K562 (cell line): ENCODE data around the gene CDK14. TPM values are rescaled to one million over a fixed set of nuclear protein-coding genes. Genes with fewer than 3 reads are reported as not detected.

Experiments
- ATAC-seq: fragments of 200-7000 bp; cut with Tn5 transposase; 3 replicates; pipeline ENCODE4 v1.9.1; 2020; ENCODE audit warnings: moderate library complexity
- BruUV-seq: library from RNA; stranded (reverse); fragments of 400-500 nt; replicated peaks from 2 replicates; lab custom pipeline; 2021; lab: Mats Ljungman, UMichigan
- CTCF ChIA-PET: fragments of 300-600 bp; formaldehyde crosslinking; extraction: SDS; loops from one replicate; lab custom pipeline; 2021; ENCODE audit warnings: low intra/inter-chr PET ratio; lab: Yijun Ruan, JAX
- POLR2A ChIA-PET: fragments of 300-600, 350-650 bp; sonication (Branson Sonifier 250); formaldehyde crosslinking; extraction: SDS; loops from one replicate; lab custom pipeline; 2021; ENCODE audit warnings: antibody characterized with exemption, inconsistent platforms; lab: Yijun Ruan, JAX
- DNase-seq, 4 experiments: peaks; one replicate each; pipeline versions ENCODE4 v3.0.0 to v3.0.0-alpha.2; 2011 to 2018; ENCODE audit warnings: low spot score in 3 of 4, mixed read lengths in 3 of 4; ENCODE audit errors: extremely low read depth in 1 of 4
- FAIRE-seq: peaks from 2 replicates; lab custom pipeline; 2011; peaks lifted over from hg19 to GRCh38; lab: Jason Lieb, UNC
- H2AFZ ChIP-seq: 2 replicates; pipeline ENCODE4 v1.6.0; 2011; ENCODE audit warnings: low read depth, low read length, control low read depth, inconsistent platforms
- H3K27ac ChIP-seq: fragments of 200-600 bp; 3 replicates; pipeline ENCODE4 v1.8.0; 2011; ENCODE audit warnings: low read depth, mild to moderate bottlenecking, control low read depth, inconsistent platforms, low read length, moderate library complexity, mixed read lengths; ENCODE audit errors: extremely low read depth
- H3K27me3 ChIP-seq, 2 experiments: fragments of 300-600 bp in 1 of 2; 2 replicates in 1 of 2; 3 replicates in 1 of 2; pipeline versions ENCODE4 v1.6.0 to v1.8.0; 2011; ENCODE audit warnings: inconsistent platforms in 2 of 2, low read length in 2 of 2, mild to moderate bottlenecking in 1 of 2, mixed read lengths in 1 of 2, moderate library complexity in 1 of 2; ENCODE audit not compliant: control insufficient read depth in 2 of 2, insufficient read depth in 2 of 2
- H3K36me3 ChIP-seq: fragments of 300-600 bp; 3 replicates; pipeline ENCODE4 v1.8.0; 2011; ENCODE audit warnings: mild to moderate bottlenecking, low read length, inconsistent platforms; ENCODE audit not compliant: control insufficient read depth, insufficient read depth
- H3K4me1 ChIP-seq, 2 experiments: fragments of 200-600 bp in 1 of 2; replicated peaks in 1 of 2; 2 replicates in 1 of 2; 3 replicates in 1 of 2; pipeline versions ENCODE4 v1.5.1 to v1.8.0; 2011; ENCODE audit warnings: inconsistent platforms in 2 of 2, low read length in 2 of 2, mild to moderate bottlenecking in 1 of 2, mixed read lengths in 1 of 2, moderate library complexity in 1 of 2; ENCODE audit not compliant: control insufficient read depth in 2 of 2, insufficient read depth in 2 of 2
- H3K4me2 ChIP-seq: 2 replicates; pipeline ENCODE4 v1.6.1; 2011; ENCODE audit warnings: low read length, control low read depth, inconsistent platforms, mixed read lengths; ENCODE audit not compliant: insufficient read depth
- H3K4me3 ChIP-seq: fragments of 200-600 bp; sonication (generic), shearing (Covaris generic); 2 replicates; pipeline ENCODE4 v1.5.1; 2016; ENCODE audit warnings: control low read depth, inconsistent platforms
- H3K79me2 ChIP-seq: fragments of 200-600 bp; 3 replicates; pipeline ENCODE4 v1.8.0; 2011; ENCODE audit warnings: low read length, inconsistent platforms; ENCODE audit not compliant: control insufficient read depth, insufficient read depth
- H3K9ac ChIP-seq, 2 experiments: 2 replicates each; pipeline versions ENCODE4 v1.6.0 to v1.6.1; 2011; ENCODE audit warnings: low read depth in 2 of 2, low read length in 2 of 2, control low read depth in 1 of 2, inconsistent platforms in 1 of 2, mild to moderate bottlenecking in 1 of 2, mixed read lengths in 1 of 2; ENCODE audit not compliant: insufficient read depth in 1 of 2
- H3K9me1 ChIP-seq: one replicate; pipeline ENCODE4 v1.6.0; 2011; ENCODE audit warnings: inconsistent platforms, mild to moderate bottlenecking, low read length, moderate library complexity; ENCODE audit not compliant: control insufficient read depth, insufficient read depth
- H3K9me3 ChIP-seq: replicated peaks from 2 replicates; pipeline ENCODE4 v1.5.1; 2011; ENCODE audit warnings: low read depth, low read length, inconsistent platforms; ENCODE audit not compliant: control insufficient read depth, insufficient read depth
- H4K20me1 ChIP-seq: replicated peaks from 2 replicates; pipeline ENCODE4 v1.6.1; 2011; ENCODE audit warnings: low read length, inconsistent platforms, mixed read lengths; ENCODE audit not compliant: control insufficient read depth, insufficient read depth
- C11orf30 ChIP-seq: fragments of 450-650 bp; IDR thresholded peaks from 2 replicates; pipeline ENCODE4 v1.6.1; 2016; ENCODE audit warnings: low read depth, mild to moderate bottlenecking
- CEBPG ChIP-seq, 3 experiments: fragments of 200-800 bp in 1 of 3; sonication (Bioruptor generic) in 1 of 3; sonication (generic) in 1 of 3; formaldehyde crosslinking in 1 of 3; IDR thresholded peaks in 2 of 3; conservative IDR thresholded peaks in 1 of 3; 2 replicates each; pipeline versions ENCODE4 v1.6.1 to v1.8.0; 2016 to 2022; ENCODE audit warnings: missing compliant biosample characterization in 2 of 3, missing genetic modification characterization in 2 of 3, mild to moderate bottlenecking in 1 of 3, missing genetic modification reagents in 1 of 3
- CGGBP1 ChIP-seq: fragments of 250-450 bp; sonication (Bioruptor Pico); IDR thresholded peaks from 2 replicates; pipeline ENCODE4 v1.9.0; 2021; ENCODE audit warnings: mild to moderate bottlenecking
- FOSL1 ChIP-seq: fragments of 200-800 bp; sonication (Bioruptor generic); conservative IDR thresholded peaks from 2 replicates; pipeline ENCODE4 v1.6.1; 2016; ENCODE audit warnings: missing genetic modification characterization, missing compliant biosample characterization
- HNRNPUL1 ChIP-seq: fragments of 200-400 bp; formaldehyde crosslinking; IDR thresholded peaks from 2 replicates; pipeline ENCODE4 v1.6.1; 2017; ENCODE audit warnings: low read length
- KLF13 ChIP-seq: fragments of 450-650 bp; IDR thresholded peaks from 2 replicates; pipeline ENCODE4 v1.6.1; 2016; ENCODE audit warnings: missing genetic modification characterization, low read depth, mild to moderate bottlenecking, missing compliant biosample characterization, moderate library complexity, borderline replicate concordance
- SMAD3 ChIP-seq: fragments of 450-650 bp; formaldehyde crosslinking; conservative IDR thresholded peaks from 2 replicates; pipeline ENCODE4 v1.4.0; 2020; ENCODE audit warnings: mild to moderate bottlenecking
- SREBF2 ChIP-seq: sonication (generic); formaldehyde crosslinking; IDR thresholded peaks from 2 replicates; pipeline ENCODE4 v1.4.0; 2020; ENCODE audit warnings: mild to moderate bottlenecking, missing genetic modification reagents
- TRIM24 ChIP-seq, 2 experiments: fragments of 450-650 bp; IDR thresholded peaks; 2 replicates each; pipeline ENCODE4 v1.6.1; 2016
- ZBTB1 ChIP-seq: sonication (generic); formaldehyde crosslinking; IDR thresholded peaks from 2 replicates; pipeline ENCODE4 v1.8.1; 2023; ENCODE audit warnings: missing genetic modification reagents, low read depth, mild to moderate bottlenecking, borderline replicate concordance
- ZNF143 ChIP-seq: sonication (generic); formaldehyde crosslinking; IDR thresholded peaks from 2 replicates; pipeline ENCODE4 v1.9.0; 2022; ENCODE audit warnings: mild to moderate bottlenecking, missing genetic modification reagents
- ZNF551 ChIP-seq: fragments of 250-450 bp; sonication (Bioruptor Pico); IDR thresholded peaks from 2 replicates; pipeline ENCODE4 v1.5.0; 2021; ENCODE audit warnings: mild to moderate bottlenecking, moderate library complexity
- ZSCAN32 ChIP-seq: fragments of 450-650 bp; formaldehyde crosslinking; IDR thresholded peaks from 2 replicates; pipeline ENCODE4 v1.4.0; 2020; ENCODE audit warnings: mild to moderate bottlenecking, moderate library complexity
- WGBS: fragments of 100-300 bp; shearing (Covaris generic); methylation state at CpG from one replicate; pipeline ENCODE4 v1.1.6; 2016; ENCODE audit warnings: low coverage, mixed read lengths; ENCODE audit not compliant: insufficient coverage; ENCODE audit errors: missing lambda C conversion rate; 5-methylcytosine and 5-hydroxymethylcytosine counted together
- in situ Hi-C: fragments of 300-500 bp; cut with MboI; formaldehyde crosslinking; loops from 4 replicates; pipeline ENCODE4 v1.15.0; 2018; ENCODE audit warnings: inconsistent platforms, mixed read lengths
- intact Hi-C: fragments of 100-400 bp; cut with micrococcal nuclease; formaldehyde crosslinking; loops from 2 replicates; pipeline ENCODE4 v1.14.2; 2022
- polyA plus RNA-seq, 8 experiments: library from polyadenylated mRNA; depleted of rRNA in 4 of 8; stranded (reverse) in 5 of 8; unstranded in 3 of 8; fragments of >200 nt; fragmentation: Nextera tagmentation in 2 of 8; fragmentation: Illumina TruSeq in 1 of 8; extraction: Ambion mirVana in 2 of 8; extraction: Trizol in 1 of 8; gene quantifications; 2 replicates each; pipeline versions ENCODE4 v1.2.1 to v1.2.3, GENCODE V29; 2011 to 2014; ENCODE audit warnings: inconsistent platforms in 1 of 8, missing spikeins in 1 of 8
- total RNA-seq, 7 experiments: library from RNA; depleted of rRNA in 6 of 7; stranded (reverse); fragments of >200 nt in 6 of 7; fragmentation: Illumina TruSeq in 2 of 7; extraction: Trizol in 2 of 7; gene quantifications; 2 replicates each; pipeline versions ENCODE4 v1.2.1 to v1.2.3, GENCODE V29; 2011 to 2021; ENCODE audit warnings: low replicate concordance in 1 of 7

CDK14 gene
- total and polyA plus RNA-seq, 9 of the 15 experiments (the other 6 are each of a cell fraction or from before 2014, with no cell fraction given), result 0.03 to 0.91 (median 0.16) TPM

- TF ChIP-seq ZBTB1 (CRISPR knock-in tag), result no peak
- no peak for TF ChIP-seq HNRNPUL1
- no peak for TF ChIP-seq ZSCAN32 (CRISPR knock-in tag)
These were observed 26.5 kb downstream of the CDK14 start (continued) for GRCh38 chr7:90622670-90623069.

GRCh38 chr7:90624225-90624911 is 28.2 kb downstream of the CDK14 start:
- Histone ChIP-seq H3K27ac (no peak overlapping the region), H3K36me3 (no peaks in the 10 kb centered on the region), H3K4me2 (no peak overlapping the region), H3K4me3 (no peak overlapping the region)
- in situ Hi-C loops, result no loop called here
- FAIRE-seq (no peak), ATAC-seq (no peak), DNase-seq (no peak)
- no peak for TF ChIP-seq TRIM24 (IDR thresholded peaks at IDR 0.05)
- no peak for TF ChIP-seq KLF13 (tag)
- no peak for TF ChIP-seq ZNF551
- TF ChIP-seq FOSL1 (tag), result no peak
- no peak for TF ChIP-seq SMAD3 (CRISPR knock-in tag)
- no peak for TF ChIP-seq SREBF2 (CRISPR knock-in tag)
- TF ChIP-seq C11orf30, result no peak
- TF ChIP-seq ZNF143, result no peak
- TF ChIP-seq CGGBP1, result no peak
- no peak for TF ChIP-seq CEBPG (CRISPR knock-in tag; IDR thresholded peaks at IDR 0.05)
- TF ChIP-seq CEBPG (tag; conservative IDR thresholded peaks at IDR 0.05 in 1 of 2, IDR thresholded peaks at IDR 0.05 in 1 of 2), result no peak
- TF ChIP-seq, all 486 proteins: peak for 0
- Histone ChIP-seq H3K9me3 (no peaks in the 10 kb centered on the region), H3K9ac (no peak overlapping the region), H3K27me3 (no peaks in the 10 kb centered on the region), H3K4me1 (no peaks in the 10 kb centered on the region), H3K79me2 (no peaks in the 10 kb centered on the region), H4K20me1 (no peaks in the 10 kb centered on the region), H2AFZ (no peak overlapping the region), H3K9me1 (no peaks in the 10 kb centered on the region)
- CTCF ChIA-PET, result no interaction called here
- 2% methylated on average over 5 of the region's 5 CpGs for WGBS
- no TSS peak for BruUV-seq
- POLR2A ChIA-PET, result interaction anchor here (0.6 kb wide), 1 partner anchor 157 kb away, joined by 3 read pairs; no protein-coding TSS in a partner anchor
- intact Hi-C loops, result no loop called here
